Middle frontal gyrus (tissue), 1 donor: ENCODE results near the gene GAPT.

Source experiments
- DNase-seq: peaks from one replicate; pipeline ENCODE4 v3.0.0-alpha.2; 2015; ENCODE audit warnings: low spot score; ENCODE audit errors: extremely low spot score

The GAPT gene

GRCh38 chr5:58460732-58461286 lies 30.4 kb upstream of the GAPT start:
- DNase-seq: peak; percentile 75

GRCh38 chr5:58462154-58462553 lies 29.1 kb upstream of the GAPT start:
- no peak for DNase-seq

GRCh38 chr5:58462623-58463230 lies 28.5 kb upstream of the GAPT start:
- DNase-seq: no peak

- DNase-seq: no peak
These were observed 24.3 kb upstream of the GAPT start for GRCh38 chr5:58466939-58467338.

- DNase-seq: no peak
These were observed 21.3 kb upstream of the GAPT start for GRCh38 chr5:58469896-58470295.

GRCh38 chr5:58475404-58475803 lies 15.8 kb upstream of the GAPT start:
- no peak for DNase-seq

- no peak for DNase-seq
These were observed 13.4 kb upstream of the GAPT start for GRCh38 chr5:58477760-58478376.

GRCh38 chr5:58481066-58481676 lies 10.1 kb upstream of the GAPT start:
- DNase-seq: no peak

GRCh38 chr5:58481828-58482227 lies 9.4 kb upstream of the GAPT start:
- DNase-seq: no peak

GRCh38 chr5:58482536-58482935 lies 8.7 kb upstream of the GAPT start:
- no peak for DNase-seq

- no peak for DNase-seq
These were observed 6.7 kb upstream of the GAPT start for GRCh38 chr5:58484505-58484904.

GRCh38 chr5:58486290-58486689 lies 4.9 kb upstream of the GAPT start:
- no peak for DNase-seq

- DNase-seq: no peak
These were observed 709 bp upstream of the GAPT start for GRCh38 chr5:58490402-58491050.

- DNase-seq: no peak
These were observed 1.9 kb downstream of the GAPT start for GRCh38 chr5:58493141-58493540.

GRCh38 chr5:58496488-58496887 lies 5.3 kb downstream of the GAPT start:
- no peak for DNase-seq

- no peak for DNase-seq
These were observed 6.2 kb downstream of the GAPT start for GRCh38 chr5:58497386-58497785.

- no peak for DNase-seq
These were observed 6.7 kb downstream of the GAPT start for GRCh38 chr5:58497921-58498320.

GRCh38 chr5:58498340-58498942 lies 7.2 kb downstream of the GAPT start:
- peak; percentile 57 for DNase-seq

- DNase-seq: no peak
These were observed 8.0 kb downstream of the GAPT start for GRCh38 chr5:58499231-58499630.

GRCh38 chr5:58499941-58500340 lies 8.7 kb downstream of the GAPT start:
- no peak for DNase-seq

- DNase-seq: no peak
These were observed 10.7 kb downstream of the GAPT start for GRCh38 chr5:58501778-58502417.
